GM18951 (cell line): ENCODE data around the gene INTS12.

Experiments
- POLR2A ChIP-seq: IDR thresholded peaks from 4 replicates; pipeline ENCODE4 v1.6.1; 2011; ENCODE audit warnings: mild to moderate bottlenecking; ENCODE audit not compliant: insufficient read length, insufficient read depth; ENCODE audit errors: extremely low read depth
- in situ Hi-C: fragments of 300-500 bp; cut with MboI; formaldehyde crosslinking; loops from one replicate; pipeline ENCODE4 v1.12.0; 2022; ENCODE audit warnings: low sequenced_read_pairs, mixed read lengths, inconsistent platforms; ENCODE audit not compliant: unreplicated experiment

Gene INTS12

DNA sequence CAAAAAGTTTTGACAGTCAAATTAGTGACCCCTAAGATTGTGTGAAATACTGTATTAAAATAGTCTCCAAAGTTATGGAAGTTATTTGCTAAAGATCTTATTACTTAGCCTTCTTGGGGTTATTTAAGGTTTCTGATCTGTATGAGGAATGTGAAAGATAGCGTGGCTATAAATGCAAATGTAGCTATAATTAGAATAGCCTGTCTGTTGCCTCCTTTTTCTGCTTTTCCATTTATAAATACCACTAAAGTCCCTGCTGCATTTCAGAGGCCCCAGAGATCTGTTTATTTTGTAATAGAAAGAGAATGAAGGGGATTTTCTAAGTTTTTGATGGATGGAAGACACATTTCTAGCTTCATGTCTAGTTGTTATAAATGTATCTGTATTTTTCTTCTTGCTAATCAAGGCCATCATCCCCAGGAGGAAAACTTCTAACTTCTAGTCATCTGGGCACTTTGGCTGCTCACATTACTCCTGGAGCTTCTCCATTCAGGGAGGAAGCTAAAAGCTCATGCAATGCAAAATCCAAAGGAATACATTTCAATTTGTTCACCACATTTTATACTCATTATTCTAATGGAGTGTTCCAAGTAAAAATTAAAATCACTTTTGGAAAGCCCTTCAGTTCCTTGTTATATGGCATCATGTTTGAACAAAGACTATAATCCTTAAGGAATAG is 73.9 kb downstream of the INTS12 start:
- no peak for TF ChIP-seq POLR2A
- in situ Hi-C loops: no loop called here

GRCh38 chr4:105633241-105633640 is 75.2 kb downstream of the INTS12 start:
- in situ Hi-C loops: no loop called here
- TF ChIP-seq POLR2A: no peak
